ENCODE results near the gene ELF4. TPM values are rescaled to one million over a fixed set of nuclear protein-coding genes. Genes with fewer than 3 reads are reported as not detected.

Gene ELF4
- total RNA-seq, 1 experiment from 2014 or later: 0.81 TPM

DNA sequence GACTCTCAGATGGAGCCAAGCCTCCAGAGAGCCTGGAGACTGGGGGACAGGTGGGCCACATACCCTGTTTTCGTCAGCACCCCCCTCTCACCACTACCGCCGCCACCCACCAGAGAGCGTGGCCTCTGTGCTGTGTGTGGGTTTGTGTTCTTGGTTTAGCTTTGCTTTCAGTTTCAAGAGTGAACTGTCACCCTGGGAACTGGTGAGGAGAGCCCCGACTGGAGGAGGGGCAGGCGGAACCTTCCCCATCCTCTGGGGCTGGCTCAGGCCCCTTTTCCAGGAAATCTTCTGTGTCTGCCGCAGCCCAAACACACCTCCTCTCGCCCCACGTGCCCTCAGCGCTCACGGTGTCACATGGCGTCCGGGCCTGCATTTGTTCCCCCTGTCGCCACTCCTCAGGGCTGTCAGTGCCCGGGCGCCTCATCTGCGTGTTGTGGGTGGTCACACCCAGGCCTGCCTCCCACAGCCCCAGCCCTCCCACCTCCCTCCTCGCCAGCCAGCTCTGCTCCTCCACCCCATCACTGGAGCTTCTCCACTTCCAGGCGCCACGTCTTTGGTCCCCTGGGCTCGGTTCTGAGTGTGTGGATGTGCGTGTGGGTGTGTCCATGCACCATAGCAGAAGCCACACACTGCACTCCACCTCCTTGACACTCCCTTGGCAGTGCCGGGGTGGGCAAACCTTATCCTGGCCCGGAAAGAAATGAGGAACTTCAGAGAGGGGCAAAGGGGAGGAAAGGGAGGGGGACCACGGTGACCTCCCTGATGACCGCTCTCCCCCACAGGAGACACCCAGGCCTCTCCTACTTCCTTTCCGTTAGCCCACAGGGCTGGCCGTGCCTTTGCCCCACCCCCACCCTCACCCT lies 27.8 kb downstream of the ELF4 start:
- TF ChIP-seq, protein P1, sequence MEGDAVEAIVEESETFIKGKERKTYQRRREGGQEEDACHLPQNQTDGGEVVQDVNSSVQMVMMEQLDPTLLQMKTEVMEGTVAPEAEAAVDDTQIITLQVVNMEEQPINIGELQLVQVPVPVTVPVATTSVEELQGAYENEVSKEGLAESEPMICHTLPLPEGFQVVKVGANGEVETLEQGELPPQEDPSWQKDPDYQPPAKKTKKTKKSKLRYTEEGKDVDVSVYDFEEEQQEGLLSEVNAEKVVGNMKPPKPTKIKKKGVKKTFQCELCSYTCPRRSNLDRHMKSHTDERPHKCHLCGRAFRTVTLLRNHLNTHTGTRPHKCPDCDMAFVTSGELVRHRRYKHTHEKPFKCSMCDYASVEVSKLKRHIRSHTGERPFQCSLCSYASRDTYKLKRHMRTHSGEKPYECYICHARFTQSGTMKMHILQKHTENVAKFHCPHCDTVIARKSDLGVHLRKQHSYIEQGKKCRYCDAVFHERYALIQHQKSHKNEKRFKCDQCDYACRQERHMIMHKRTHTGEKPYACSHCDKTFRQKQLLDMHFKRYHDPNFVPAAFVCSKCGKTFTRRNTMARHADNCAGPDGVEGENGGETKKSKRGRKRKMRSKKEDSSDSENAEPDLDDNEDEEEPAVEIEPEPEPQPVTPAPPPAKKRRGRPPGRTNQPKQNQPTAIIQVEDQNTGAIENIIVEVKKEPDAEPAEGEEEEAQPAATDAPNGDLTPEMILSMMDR (conservative IDR thresholded peaks at IDR 0.05): no peak
- Histone ChIP-seq H4K8ac (replicated peaks; ENCODE audit: insufficient read length, low read depth, low read length) (no peak overlapping the region), H3K4me1 (ENCODE audit: insufficient read depth, low read length) (0 out of 2 replicates have a peak, but pooled peaks cover 3% of the 10 kb centered on the region), H3K4me2 (ENCODE audit: insufficient read depth, insufficient read length, low read length) (no peak overlapping the region), H3K23ac (ENCODE audit: insufficient read length, low read depth, low read length) (no peak overlapping the region), H3K23me2 (ENCODE audit: insufficient read length, low read depth, low read length, poor library complexity, severe bottlenecking) (no peaks in the 10 kb centered on the region), H3T11ph (ENCODE audit: low read length) (no peak overlapping the region), H2BK120ac (ENCODE audit: low read depth, low read length, poor library complexity, severe bottlenecking) (no peak overlapping the region), H3K14ac (ENCODE audit: insufficient read depth, low read length) (no peak overlapping the region), H2BK12ac (ENCODE audit: insufficient read length, low read depth, low read length) (no peak overlapping the region), H3K56ac (ENCODE audit: insufficient read length, low read depth, low read length) (no peak overlapping the region), H3K9ac (ENCODE audit: extremely low read depth, insufficient read length, low read length) (no peak overlapping the region), H4K20me1 (ENCODE audit: control insufficient read depth, insufficient read depth, insufficient read length) (no peaks in the 10 kb centered on the region), H2AK5ac (ENCODE audit: insufficient read length, low read length) (no peak overlapping the region), H3K27ac (ENCODE audit: insufficient read length, low read depth, low read length) (no peak overlapping the region), H4K5ac (ENCODE audit: insufficient read length, low read depth, low read length) (no peak overlapping the region), H3K9me3 (ENCODE audit: control insufficient read depth, low read depth, low read length) (no peaks in the 10 kb centered on the region), H3K27me3 (ENCODE audit: insufficient read depth, low read length) (no peaks in the 10 kb centered on the region), H2AFZ (ENCODE audit: low read length) (no peak overlapping the region), H4K91ac (ENCODE audit: insufficient read length, low read depth, low read length) (no peak overlapping the region), H3K79me2 (ENCODE audit: insufficient read depth, low read length) (no peaks in the 10 kb centered on the region), H2BK15ac (ENCODE audit: low read depth, low read length) (no peak overlapping the region), H2BK20ac (ENCODE audit: low read depth, low read length, poor library complexity, severe bottlenecking) (no peak overlapping the region), H2BK5ac (ENCODE audit: insufficient read length, low read length) (no peak overlapping the region), H3K4ac (ENCODE audit: low read depth, low read length) (no peak overlapping the region), H3K79me1 (ENCODE audit: insufficient read depth, low read depth, low read length, poor library complexity, severe bottlenecking) (no peaks in the 10 kb centered on the region), H3K18ac (ENCODE audit: insufficient read length, low read depth, low read length) (no peak overlapping the region)
- Mint-ChIP-seq H3K9me3 (peaks cover 0 to 77% of the 10 kb centered on the region in 2 experiments; a peak in 3 of 5 replicates), H3K27me3 (ENCODE audit: low read depth) (peaks cover 8% of the 10 kb centered on the region), H3K27ac (no peak overlapping the region), H3K36me3 (ENCODE audit: insufficient read depth in 1 of 3, low read depth in 3 of 3) (peaks cover 0 to 2% (median 0%) of the 10 kb centered on the region in 3 experiments; a peak in 1 of 7 replicates), H3K4me3 (no peak overlapping the region), H3K4me1 (peaks cover 10 to 43% of the 10 kb centered on the region in 2 experiments)
- DNase-seq: no peak
- no CpG with 5 or more reads among the region's 28 CpGs for WGBS (ENCODE audit: extremely low coverage, insufficient read length, low lambda C conversion rate)

Data from H9 (cell line).